WTC11 (cell line): Measurements from ENCODE around the gene UAP1L1. TPM values are rescaled to one million over a fixed set of nuclear protein-coding genes. Genes with fewer than 3 reads are reported as not detected.

Experiments
- ATAC-seq: fragments of 200-7000 bp; cut with Tn5 transposase; 2 replicates; pipeline ENCODE4 v1.10.0; 2021; ENCODE audit warnings: mild to moderate bottlenecking, moderate library complexity
- CTCF ChIA-PET: fragments of 300-600 bp; sonication (Branson Sonifier 250); formaldehyde crosslinking; loops from one replicate; lab custom pipeline; 2021; ENCODE audit warnings: antibody characterized with exemption; lab: Charles Lee
- POLR2A ChIA-PET: fragments of 350-600 bp; sonication (Branson Sonifier 250); formaldehyde crosslinking; loops from one replicate; lab custom pipeline; 2021; ENCODE audit warnings: antibody characterized with exemption; lab: Charles Lee
- DNase-seq: peaks from one replicate; pipeline ENCODE4 v3.0.0; 2021; ENCODE audit warnings: low spot score
- H3K27ac Mint-ChIP-seq: 2 replicates; pipeline ENCODE4 v1.8.0; 2021; ENCODE audit warnings: mixed read lengths
- H3K27me3 Mint-ChIP-seq: 2 replicates; pipeline ENCODE4 v1.8.0; 2021; ENCODE audit warnings: low read depth, mild to moderate bottlenecking, moderate library complexity, mixed read lengths
- H3K36me3 Mint-ChIP-seq: 2 replicates; pipeline ENCODE4 v1.8.0; 2021; ENCODE audit warnings: mixed read lengths
- H3K4me1 Mint-ChIP-seq: 2 replicates; pipeline ENCODE4 v1.8.0; 2022; ENCODE audit warnings: mixed read lengths
- H3K4me3 Mint-ChIP-seq: 2 replicates; pipeline ENCODE4 v1.8.0; 2021; ENCODE audit warnings: mild to moderate bottlenecking, moderate library complexity, mixed read lengths
- H3K9me3 Mint-ChIP-seq: 2 replicates; pipeline ENCODE4 v1.8.0; 2021; ENCODE audit warnings: mixed read lengths
- CREB1 ChIP-seq: sonication (generic); formaldehyde crosslinking; IDR thresholded peaks from 2 replicates; pipeline ENCODE4 v1.8.0; 2023; ENCODE audit warnings: mild to moderate bottlenecking, missing genetic modification reagents
- ESRRA ChIP-seq: sonication (generic); formaldehyde crosslinking; IDR thresholded peaks from 2 replicates; pipeline ENCODE4 v1.8.1; 2022; ENCODE audit warnings: mild to moderate bottlenecking, missing genetic modification reagents, borderline replicate concordance
- FOXJ3 ChIP-seq: sonication (generic); formaldehyde crosslinking; IDR thresholded peaks from 2 replicates; pipeline ENCODE4 v1.9.0; 2021; ENCODE audit warnings: missing genetic modification reagents, mild to moderate bottlenecking, borderline replicate concordance
- FOXP4 ChIP-seq: sonication (generic); formaldehyde crosslinking; IDR thresholded peaks from 2 replicates; pipeline ENCODE4 v1.8.0; 2022; ENCODE audit warnings: mild to moderate bottlenecking, missing genetic modification reagents
- GABPB1 ChIP-seq: sonication (generic); formaldehyde crosslinking; IDR thresholded peaks from 2 replicates; pipeline ENCODE4 v1.8.1; 2023; ENCODE audit warnings: mild to moderate bottlenecking, missing genetic modification reagents
- GRHL2 ChIP-seq: fragments of 250-450 bp; sonication (Bioruptor Pico); IDR thresholded peaks from 2 replicates; pipeline ENCODE4 v1.8.0; 2022; ENCODE audit warnings: mild to moderate bottlenecking, moderate library complexity; ENCODE audit not compliant: insufficient replicate concordance, severe bottlenecking
- NFATC4 ChIP-seq: fragments of 250-450 bp; sonication (Bioruptor Pico); IDR thresholded peaks from 2 replicates; pipeline ENCODE4 v1.9.0; 2021; ENCODE audit warnings: mild to moderate bottlenecking
- NFYB ChIP-seq: sonication (generic); formaldehyde crosslinking; conservative IDR thresholded peaks from 2 replicates; pipeline ENCODE4 v1.8.0; 2022; ENCODE audit warnings: low read depth, missing genetic modification reagents
- RELA ChIP-seq: sonication (generic); formaldehyde crosslinking; IDR thresholded peaks from 2 replicates; pipeline ENCODE4 v1.8.1; 2022; ENCODE audit warnings: missing genetic modification reagents, mild to moderate bottlenecking, borderline replicate concordance
- SP1 ChIP-seq: sonication (generic); formaldehyde crosslinking; conservative IDR thresholded peaks from 2 replicates; pipeline ENCODE4 v1.8.1; 2022; ENCODE audit warnings: missing genetic modification reagents
- TEAD1 ChIP-seq: sonication (generic); formaldehyde crosslinking; IDR thresholded peaks from 2 replicates; pipeline ENCODE4 v1.8.0; 2022; ENCODE audit warnings: mild to moderate bottlenecking, missing genetic modification reagents
- ZNF138 ChIP-seq: sonication (generic); formaldehyde crosslinking; conservative IDR thresholded peaks from 2 replicates; pipeline ENCODE4 v1.8.1; 2022; ENCODE audit warnings: mild to moderate bottlenecking, moderate library complexity, missing genetic modification reagents
- total RNA-seq: library from RNA; stranded (reverse); gene quantifications from 3 replicates; pipeline ENCODE4 v1.2.3, GENCODE V29; 2021
- TF ChIP-seq, protein P1 (sequence below): sonication (generic); formaldehyde crosslinking; IDR thresholded peaks from 2 replicates; pipeline ENCODE4 v1.8.0; 2023; ENCODE audit warnings: missing genetic modification reagents, mild to moderate bottlenecking, borderline replicate concordance

The UAP1L1 gene
- total RNA-seq, 1 experiment from 2014 or later, result 17.7 TPM

DNA sequence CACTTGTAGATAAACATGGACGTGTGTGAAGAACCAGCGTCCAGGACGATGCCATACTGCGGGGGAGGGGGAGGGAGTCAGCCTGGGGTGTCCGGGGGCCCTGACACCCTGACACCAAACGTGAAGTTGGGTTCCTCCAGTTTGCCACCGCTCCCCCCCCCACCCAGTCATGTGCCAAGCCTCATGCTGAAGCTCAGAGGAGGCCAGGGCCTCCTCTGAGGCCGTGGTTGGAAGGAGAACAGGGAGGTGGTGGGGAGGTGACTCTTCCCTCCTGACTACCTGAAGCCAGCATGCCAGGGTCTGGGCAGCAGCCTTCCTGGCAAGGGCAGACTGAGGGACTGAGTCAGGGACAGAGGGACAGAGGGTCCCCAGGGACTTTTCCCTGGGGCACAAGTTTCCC is 25.0 kb upstream of the UAP1L1 start (continued):
- no peak for TF ChIP-seq TEAD1
- no peak for TF ChIP-seq ZNF138 (CRISPR knock-in tag)

GRCh38 chr9:137052998-137053943 is 24.0 kb upstream of the UAP1L1 start:
- TF ChIP-seq FOXJ3 (CRISPR knock-in tag) (no peak), GRHL2 (CRISPR knock-in tag) (no peak), NFYB (0 out of 2 replicates have a peak, but pooled peaks have one; percentile 9), ESRRA (CRISPR knock-in tag) (no peak), CREB1 (no peak), NFATC4 (CRISPR knock-in tag) (no peak)
- peak; percentile 12 for ATAC-seq
- DNase-seq, result peak; percentile 47
- Mint-ChIP-seq H3K36me3 (no peaks in the 10 kb centered on the region), H3K27ac (no peak overlapping the region), H3K27me3 (peaks cover 44% of the 10 kb centered on the region), H3K9me3 (no peaks in the 10 kb centered on the region), H3K4me1 (peaks cover 6% of the 10 kb centered on the region; the same call in 1 of the 2 replicates), H3K4me3 (peak overlapping the region; percentile 18; the same call in 1 of the 2 replicates)
- POLR2A ChIA-PET, result interaction anchor here (0.6 kb wide), 1 partner anchor 188 kb away, joined by 3 read pairs; the partner anchor contains the start of gene TUBB4B
- CTCF ChIA-PET, result interaction anchor here (0.7 to 10.4 kb wide), 14 partner anchors 14 to 295 kb away, joined by 3 to 240 read pairs (median 3); partner anchors contain the start of genes ABCA2, LCN8, PAXX and RNF208

GRCh38 chr9:137053944-137054931 is 23.1 kb upstream of the UAP1L1 start, which contains the start of gene ENTPD2:
ENTPD2 (minus strand) TSS chr9:137054061; CDS start chr9:137053997, 64 bp downstream.
- peak; percentile 56 for DNase-seq
- H3K9me3 Mint-ChIP-seq, result no peaks in the 10 kb centered on the region

More at GRCh38 chr9:137053944-137054931, 23.1 kb upstream of the UAP1L1 start, which contains the start of gene ENTPD2:
- CTCF ChIA-PET, result interaction anchor here (0.7 to 10.4 kb wide), 10 partner anchors 13 to 383 kb away, joined by 3 to 240 read pairs (median 4); partner anchors contain the start of genes ABCA2, PAXX, RNF224 and SAPCD2
- Mint-ChIP-seq H3K27me3 (peaks cover 37% of the 10 kb centered on the region), H3K27ac (no peak within 1 kb of the TSS), H3K4me3 (peak within 1 kb of the TSS; percentile 45), H3K36me3 (no peaks in the 10 kb centered on the region), H3K4me1 (peaks cover 6% of the 10 kb centered on the region; the same call in 1 of the 2 replicates)
- ATAC-seq, result peak; percentile 52
- POLR2A ChIA-PET, result interaction anchor here (1.0 kb wide), 1 partner anchor 32 kb away, joined by 3 read pairs; the partner anchor contains the start of gene MAN1B1
- TF ChIP-seq RELA (CRISPR knock-in tag) (no peak), FOXP4 (0 out of 2 replicates have a peak, but pooled peaks have one; percentile 24), GABPB1 (0 out of 2 replicates have a peak, but pooled peaks have one; percentile 24), SP1 (CRISPR knock-in tag) (0 out of 2 replicates have a peak, but pooled peaks have one; percentile 53), CREB1 (no peak)
- TF ChIP-seq, protein P1, sequence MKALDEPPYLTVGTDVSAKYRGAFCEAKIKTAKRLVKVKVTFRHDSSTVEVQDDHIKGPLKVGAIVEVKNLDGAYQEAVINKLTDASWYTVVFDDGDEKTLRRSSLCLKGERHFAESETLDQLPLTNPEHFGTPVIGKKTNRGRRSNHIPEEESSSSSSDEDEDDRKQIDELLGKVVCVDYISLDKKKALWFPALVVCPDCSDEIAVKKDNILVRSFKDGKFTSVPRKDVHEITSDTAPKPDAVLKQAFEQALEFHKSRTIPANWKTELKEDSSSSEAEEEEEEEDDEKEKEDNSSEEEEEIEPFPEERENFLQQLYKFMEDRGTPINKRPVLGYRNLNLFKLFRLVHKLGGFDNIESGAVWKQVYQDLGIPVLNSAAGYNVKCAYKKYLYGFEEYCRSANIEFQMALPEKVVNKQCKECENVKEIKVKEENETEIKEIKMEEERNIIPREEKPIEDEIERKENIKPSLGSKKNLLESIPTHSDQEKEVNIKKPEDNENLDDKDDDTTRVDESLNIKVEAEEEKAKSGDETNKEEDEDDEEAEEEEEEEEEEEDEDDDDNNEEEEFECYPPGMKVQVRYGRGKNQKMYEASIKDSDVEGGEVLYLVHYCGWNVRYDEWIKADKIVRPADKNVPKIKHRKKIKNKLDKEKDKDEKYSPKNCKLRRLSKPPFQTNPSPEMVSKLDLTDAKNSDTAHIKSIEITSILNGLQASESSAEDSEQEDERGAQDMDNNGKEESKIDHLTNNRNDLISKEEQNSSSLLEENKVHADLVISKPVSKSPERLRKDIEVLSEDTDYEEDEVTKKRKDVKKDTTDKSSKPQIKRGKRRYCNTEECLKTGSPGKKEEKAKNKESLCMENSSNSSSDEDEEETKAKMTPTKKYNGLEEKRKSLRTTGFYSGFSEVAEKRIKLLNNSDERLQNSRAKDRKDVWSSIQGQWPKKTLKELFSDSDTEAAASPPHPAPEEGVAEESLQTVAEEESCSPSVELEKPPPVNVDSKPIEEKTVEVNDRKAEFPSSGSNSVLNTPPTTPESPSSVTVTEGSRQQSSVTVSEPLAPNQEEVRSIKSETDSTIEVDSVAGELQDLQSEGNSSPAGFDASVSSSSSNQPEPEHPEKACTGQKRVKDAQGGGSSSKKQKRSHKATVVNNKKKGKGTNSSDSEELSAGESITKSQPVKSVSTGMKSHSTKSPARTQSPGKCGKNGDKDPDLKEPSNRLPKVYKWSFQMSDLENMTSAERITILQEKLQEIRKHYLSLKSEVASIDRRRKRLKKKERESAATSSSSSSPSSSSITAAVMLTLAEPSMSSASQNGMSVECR, result no peak
- TF ChIP-seq, all 79 proteins: peak for 3
